GM18951 (cell line): ENCODE data around the gene SSBP2.
"Not testable (repeated sequence)": the region's sequence is repeated elsewhere in the genome, so short reads cannot be mapped to it uniquely, and the experiment has no call there.

Experiments used
- POLR2A ChIP-seq: IDR thresholded peaks from 4 replicates; pipeline ENCODE4 v1.6.1; 2011; ENCODE audit warnings: mild to moderate bottlenecking; ENCODE audit not compliant: insufficient read length, insufficient read depth; ENCODE audit errors: extremely low read depth
- in situ Hi-C: fragments of 300-500 bp; cut with MboI; formaldehyde crosslinking; loops from one replicate; pipeline ENCODE4 v1.12.0; 2022; ENCODE audit warnings: low sequenced_read_pairs, mixed read lengths, inconsistent platforms; ENCODE audit not compliant: unreplicated experiment

Gene SSBP2

DNA sequence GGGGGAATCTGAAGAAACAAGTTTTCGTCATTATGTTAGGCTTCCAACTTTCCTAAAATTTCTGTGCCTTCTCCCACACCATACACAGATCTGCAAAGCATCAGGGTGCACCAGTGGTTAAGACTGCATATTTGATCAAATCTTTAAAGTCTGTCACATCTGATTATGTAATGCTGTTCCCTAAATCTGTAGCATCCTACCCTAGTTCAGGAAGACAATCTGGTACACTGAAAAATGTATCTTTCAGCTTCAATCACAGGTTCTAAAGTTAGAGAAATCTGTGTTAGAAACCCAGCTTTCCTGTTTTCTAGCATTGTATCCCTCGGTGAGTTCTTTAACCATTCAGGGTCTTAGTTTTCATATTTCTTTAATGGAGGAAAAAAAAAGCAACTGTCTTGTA lies 3.9 kb downstream of the SSBP2 start:
- in situ Hi-C loops = no loop called here
- TF ChIP-seq POLR2A = no peak

DNA sequence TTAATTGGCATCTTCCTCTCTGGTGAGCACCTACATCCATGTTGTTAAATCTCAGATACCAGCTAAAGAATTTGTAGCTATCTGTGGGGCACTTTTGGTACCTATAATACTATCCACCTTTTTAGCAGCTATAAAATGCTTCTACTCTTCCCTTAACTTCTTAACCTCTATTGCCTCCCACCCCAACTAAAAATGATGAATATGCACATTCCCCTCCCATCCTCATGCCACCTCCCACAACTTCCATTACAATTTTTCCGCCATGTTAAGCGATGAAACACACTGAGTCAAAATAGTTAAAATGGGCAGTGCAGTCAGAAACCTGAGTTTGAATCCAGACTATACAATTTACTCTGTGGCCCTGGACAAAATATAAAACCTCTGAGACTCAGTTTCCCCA lies 10.1 kb downstream of the SSBP2 start:
- TF ChIP-seq POLR2A = no peak
- in situ Hi-C loops = no loop called here

DNA sequence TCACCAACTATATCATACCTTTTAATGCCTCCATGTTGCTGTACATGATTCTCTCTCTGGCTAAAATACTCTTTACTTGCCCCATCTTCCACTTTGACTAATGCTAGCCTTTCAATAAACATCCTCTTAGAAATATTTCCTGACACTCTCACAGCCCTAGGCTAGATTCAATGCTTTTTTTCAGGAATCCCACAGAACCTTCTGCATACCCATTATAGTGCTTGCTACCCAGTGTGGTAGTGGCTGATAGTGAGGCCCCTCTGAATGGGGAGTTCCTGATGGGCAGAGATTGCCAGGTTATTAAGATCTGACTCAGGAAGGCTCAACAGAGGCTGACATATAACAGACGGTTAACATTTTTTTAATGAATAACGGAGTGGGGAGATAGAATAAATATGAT lies 11.6 kb downstream of the SSBP2 start:
- no peak for TF ChIP-seq POLR2A
- in situ Hi-C loops = no loop called here

GRCh38 chr5:81729276-81729675 lies 21.6 kb downstream of the SSBP2 start:
- in situ Hi-C loops = no loop called here
- TF ChIP-seq POLR2A = no peak

DNA sequence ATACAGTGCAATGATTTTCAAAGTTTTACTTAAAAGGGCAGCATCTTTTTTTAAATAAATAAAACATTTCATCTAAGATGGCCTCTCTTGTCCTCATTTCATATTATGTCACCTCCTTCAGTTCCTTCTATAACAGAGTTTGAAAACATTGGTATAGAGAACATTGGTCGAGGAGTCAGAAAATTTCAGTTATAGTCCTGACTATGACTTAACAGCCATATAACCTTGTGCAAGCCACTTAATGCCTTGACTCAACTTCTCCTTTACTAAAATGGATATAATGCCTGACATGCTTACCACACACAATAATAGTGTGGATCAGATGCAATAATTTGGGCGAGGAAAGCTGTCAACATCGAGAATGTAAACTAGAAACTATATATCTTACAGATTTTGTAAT lies 22.6 kb downstream of the SSBP2 start:
- in situ Hi-C loops = no loop called here
- no peak for TF ChIP-seq POLR2A

DNA sequence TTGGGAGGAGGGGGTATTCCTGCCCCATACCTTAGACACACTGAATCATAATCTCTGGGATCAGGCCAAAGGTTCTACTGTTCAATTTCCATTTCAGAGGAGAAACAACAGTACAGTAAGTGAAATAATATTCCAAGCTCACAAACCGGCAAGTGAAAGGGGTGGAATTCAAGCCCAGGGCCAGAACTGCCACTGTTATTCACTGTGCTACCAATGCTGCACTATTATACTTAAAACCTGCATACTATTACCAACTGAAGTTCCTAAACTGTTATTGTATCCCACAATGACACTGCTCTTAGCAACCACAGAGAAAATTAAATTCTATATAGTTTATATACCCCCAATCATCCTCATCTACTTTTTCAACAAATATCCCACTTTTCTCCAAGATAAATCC lies 24.6 kb downstream of the SSBP2 start:
- in situ Hi-C loops = no loop called here

DNA sequence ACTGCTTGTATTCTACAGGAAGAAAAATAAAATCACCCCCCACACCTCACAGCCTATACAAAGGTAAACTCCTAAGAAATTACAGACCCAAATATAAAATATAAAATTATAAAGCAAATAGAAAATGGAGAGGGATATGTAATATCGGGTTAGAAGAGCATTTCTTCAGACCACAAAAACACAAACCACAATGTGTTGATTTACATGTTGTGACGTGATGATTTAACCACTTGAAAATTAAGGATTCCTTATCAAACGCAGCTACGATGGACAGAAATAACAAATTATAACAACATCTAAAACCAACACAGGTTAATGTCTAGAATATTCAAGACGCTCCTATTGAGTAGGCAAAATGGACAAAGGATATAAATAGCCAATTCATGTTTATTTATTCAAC lies 26.3 kb downstream of the SSBP2 start:
- TF ChIP-seq POLR2A = no peak
- in situ Hi-C loops = no loop called here

More for the DNA sequence above, 24.6 kb downstream of the SSBP2 start:
- no peak for TF ChIP-seq POLR2A

DNA sequence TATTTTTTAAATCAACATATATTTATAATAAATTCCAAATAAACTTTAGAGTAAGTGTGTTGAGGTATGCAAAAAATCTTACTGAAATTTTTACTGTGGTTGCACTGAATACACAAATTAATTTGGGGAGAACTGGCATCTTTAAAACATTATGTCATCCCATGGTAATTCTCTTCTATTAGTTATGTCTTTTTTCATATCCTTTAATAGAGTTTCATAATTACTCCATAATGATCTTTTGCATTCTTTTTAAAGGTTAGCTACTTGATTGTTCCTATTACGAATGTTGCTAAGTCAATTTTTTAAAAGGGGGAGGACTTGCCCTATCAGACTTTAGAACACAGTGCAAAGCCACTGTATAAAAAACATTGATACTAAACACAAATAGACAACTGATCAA lies 26.8 kb downstream of the SSBP2 start:
- in situ Hi-C loops = no loop called here
- TF ChIP-seq POLR2A = no peak

DNA sequence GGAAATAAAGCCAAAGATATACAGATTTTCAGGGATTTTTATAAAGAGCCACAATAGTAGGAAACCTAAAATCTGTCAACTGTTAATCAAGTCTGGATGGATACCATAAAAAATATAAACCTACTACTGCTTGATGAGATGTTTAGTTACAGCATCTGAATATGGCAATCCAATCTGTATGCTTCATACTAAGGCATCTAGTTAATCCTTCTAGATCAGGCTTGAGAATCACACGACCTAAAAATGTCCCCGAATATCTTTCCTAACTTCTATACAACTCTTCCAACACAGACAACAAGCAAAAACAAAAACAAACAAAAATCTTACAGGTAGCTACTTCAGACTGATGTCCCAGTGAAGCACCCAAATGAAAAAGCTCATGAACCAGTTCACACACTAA lies 29.8 kb downstream of the SSBP2 start:
- no peak for TF ChIP-seq POLR2A
- in situ Hi-C loops = no loop called here

DNA sequence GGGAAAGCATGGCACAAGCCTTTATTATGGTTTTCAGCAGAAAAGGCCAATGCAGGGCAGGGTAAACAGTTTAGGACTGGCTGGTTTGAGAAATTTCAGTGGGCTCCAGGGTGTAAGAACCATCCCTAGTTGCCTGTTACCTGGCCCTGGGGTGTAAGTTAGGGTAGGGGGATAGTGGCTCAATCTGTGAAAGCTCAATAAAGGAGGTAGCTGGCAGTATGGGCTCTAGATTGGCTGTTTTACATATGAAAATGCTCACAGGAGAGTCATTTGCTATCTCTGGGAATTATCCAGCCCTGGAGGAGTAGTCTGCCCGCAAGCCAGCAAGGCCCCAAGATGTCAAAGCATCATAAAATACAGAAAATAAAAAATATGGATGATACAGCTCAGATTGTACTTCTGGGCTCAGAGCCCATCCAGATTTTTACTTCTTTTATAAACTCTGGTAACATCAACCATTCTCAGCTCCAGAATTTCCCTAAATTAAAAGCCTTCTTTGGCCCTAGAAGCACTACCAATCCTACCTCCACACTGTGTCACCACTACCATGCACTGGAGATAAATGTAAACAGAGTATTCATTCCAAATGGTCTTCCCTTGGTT lies 31.1 kb downstream of the SSBP2 start:
- no peak for TF ChIP-seq POLR2A
- in situ Hi-C loops = no loop called here

GRCh38 chr5:81718300-81718699 lies 32.6 kb downstream of the SSBP2 start:
- in situ Hi-C loops = no loop called here
- TF ChIP-seq POLR2A = no peak

GRCh38 chr5:81717860-81718259 lies 33.0 kb downstream of the SSBP2 start:
- in situ Hi-C loops = no loop called here
- no peak for TF ChIP-seq POLR2A

DNA sequence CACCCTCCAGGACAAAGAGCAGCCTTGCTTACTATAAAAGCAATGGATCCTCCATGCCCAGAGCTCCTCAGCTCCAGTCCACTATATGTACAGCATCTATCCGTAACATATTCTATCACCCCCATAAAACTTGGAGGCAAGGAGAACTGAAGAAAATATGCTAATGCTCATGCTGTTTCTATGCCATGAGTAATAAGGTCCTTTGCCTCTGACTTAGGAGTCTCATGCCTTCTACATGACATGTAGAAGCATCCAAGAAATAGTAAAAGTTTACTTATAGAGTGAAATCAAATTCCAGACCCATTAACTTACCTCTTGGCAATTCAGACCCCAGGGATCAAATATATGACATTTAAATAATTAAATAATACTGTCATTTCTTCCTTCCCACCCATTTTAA lies 33.7 kb downstream of the SSBP2 start:
- in situ Hi-C loops = no loop called here
- TF ChIP-seq POLR2A = no peak

DNA sequence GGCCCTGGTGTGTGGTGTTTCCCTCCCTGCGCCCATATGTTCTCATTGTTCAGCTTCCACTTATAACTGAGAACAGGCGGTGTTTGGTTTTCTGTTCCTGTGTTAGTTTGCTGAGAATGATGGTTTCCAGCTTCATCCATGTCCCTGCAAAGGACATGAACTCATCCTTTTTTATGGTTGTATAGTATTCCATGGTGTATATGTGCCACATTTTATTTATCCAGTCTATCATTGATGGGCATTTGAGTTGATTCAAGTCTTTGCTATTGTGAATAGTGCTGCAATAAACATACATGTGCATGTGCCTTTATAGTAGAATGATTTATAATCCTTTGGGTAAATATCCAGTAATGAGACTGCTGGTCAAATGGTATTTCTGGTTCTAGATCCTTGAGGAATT lies 36.8 kb downstream of the SSBP2 start:
- in situ Hi-C loops = not testable (repeated sequence)

GRCh38 chr5:81708889-81709288 lies 42.0 kb downstream of the SSBP2 start:
- no peak for TF ChIP-seq POLR2A
- in situ Hi-C loops = no loop called here

DNA sequence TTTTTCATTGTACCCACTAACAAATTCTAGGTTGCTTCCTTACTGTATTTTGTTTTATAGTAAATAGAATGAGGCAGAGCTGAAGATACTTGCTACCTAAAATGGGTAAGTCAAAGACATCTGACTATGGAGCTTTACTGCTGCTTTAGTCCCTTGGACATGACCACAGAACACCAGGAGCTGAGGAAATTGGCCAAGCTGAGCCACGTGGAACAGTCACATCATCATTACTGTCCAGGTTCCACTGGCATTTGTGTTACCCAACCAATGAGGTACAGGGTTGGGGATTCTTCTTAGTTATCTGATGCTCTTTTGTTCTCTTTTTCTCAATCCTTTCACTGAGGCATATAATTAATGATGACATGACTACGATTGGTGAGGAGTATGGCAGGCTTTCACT lies 47.1 kb downstream of the SSBP2 start:
- in situ Hi-C loops = no loop called here
- TF ChIP-seq POLR2A = no peak

DNA sequence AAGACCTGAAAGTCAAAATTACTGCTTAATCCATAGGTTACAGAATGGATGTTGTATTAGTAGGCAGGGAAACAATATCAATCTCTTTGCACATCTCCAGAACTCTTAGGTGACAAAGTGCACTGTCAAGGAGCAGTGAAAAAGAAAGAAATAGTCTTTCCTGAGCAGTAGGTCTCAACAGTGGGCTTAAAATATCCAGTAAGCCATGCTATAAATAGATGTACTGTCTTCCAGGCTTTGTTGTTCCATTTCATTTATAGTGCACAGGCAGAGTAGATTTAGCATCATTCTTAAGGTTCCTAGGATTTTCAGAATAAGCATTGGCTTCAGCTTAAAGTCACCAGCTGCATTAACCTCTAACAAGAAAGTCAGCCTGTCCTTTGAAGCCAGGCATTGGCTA lies 50.7 kb downstream of the SSBP2 start:
- no peak for TF ChIP-seq POLR2A
- in situ Hi-C loops = no loop called here
